C4-2B (cell line): ENCODE data around the gene BTBD2.

Experiments used
- H3K27ac ChIP-seq: fragments of 450-650 bp; 2 replicates; pipeline ENCODE4 v1.5.1; 2017
- ZFX ChIP-seq: fragments of 450-650 bp; IDR thresholded peaks from 2 replicates; pipeline ENCODE4 v1.6.1; 2017
- TF ChIP-seq, protein P1 (sequence below): fragments of 450-650 bp; conservative IDR thresholded peaks from 2 replicates; pipeline ENCODE4 v1.5.1; 2017; ENCODE audit warnings: mild to moderate bottlenecking

The BTBD2 gene

GRCh38 chr19:1941146-1942077 lies 74.1 kb downstream of the BTBD2 start, which contains the start of gene CSNK1G2:
CSNK1G2 (plus strand) TSS chr19:1941172; CDS start chr19:1969773, 28,601 bp downstream.
- peak within 1 kb of the TSS; percentile 80 for H3K27ac ChIP-seq

GRCh38 chr19:1938071-1938470 lies 77.4 kb downstream of the BTBD2 start:
- TF ChIP-seq ZFX = no peak
- TF ChIP-seq, protein P1, sequence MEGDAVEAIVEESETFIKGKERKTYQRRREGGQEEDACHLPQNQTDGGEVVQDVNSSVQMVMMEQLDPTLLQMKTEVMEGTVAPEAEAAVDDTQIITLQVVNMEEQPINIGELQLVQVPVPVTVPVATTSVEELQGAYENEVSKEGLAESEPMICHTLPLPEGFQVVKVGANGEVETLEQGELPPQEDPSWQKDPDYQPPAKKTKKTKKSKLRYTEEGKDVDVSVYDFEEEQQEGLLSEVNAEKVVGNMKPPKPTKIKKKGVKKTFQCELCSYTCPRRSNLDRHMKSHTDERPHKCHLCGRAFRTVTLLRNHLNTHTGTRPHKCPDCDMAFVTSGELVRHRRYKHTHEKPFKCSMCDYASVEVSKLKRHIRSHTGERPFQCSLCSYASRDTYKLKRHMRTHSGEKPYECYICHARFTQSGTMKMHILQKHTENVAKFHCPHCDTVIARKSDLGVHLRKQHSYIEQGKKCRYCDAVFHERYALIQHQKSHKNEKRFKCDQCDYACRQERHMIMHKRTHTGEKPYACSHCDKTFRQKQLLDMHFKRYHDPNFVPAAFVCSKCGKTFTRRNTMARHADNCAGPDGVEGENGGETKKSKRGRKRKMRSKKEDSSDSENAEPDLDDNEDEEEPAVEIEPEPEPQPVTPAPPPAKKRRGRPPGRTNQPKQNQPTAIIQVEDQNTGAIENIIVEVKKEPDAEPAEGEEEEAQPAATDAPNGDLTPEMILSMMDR = no peak
- H3K27ac ChIP-seq = no peak overlapping the region

More at GRCh38 chr19:1941146-1942077, 74.1 kb downstream of the BTBD2 start, which contains the start of gene CSNK1G2:
- TF ChIP-seq ZFX = peak; percentile 49; the same call in 1 of the 2 replicates
- TF ChIP-seq, protein P1 = no peak; the same call in 1 of the 2 replicates

- TF ChIP-seq ZFX = no peak
- TF ChIP-seq, protein P1 = no peak
- H3K27ac ChIP-seq = no peak overlapping the region
Observed at GRCh38 chr19:1936916-1937610, 78.5 kb downstream of the BTBD2 start.

- TF ChIP-seq, protein P1 = no peak
- no peak for TF ChIP-seq ZFX
Observed at GRCh38 chr19:1936430-1936829, 79.1 kb downstream of the BTBD2 start.

GRCh38 chr19:1935484-1936208 lies 79.9 kb downstream of the BTBD2 start:
- TF ChIP-seq, protein P1 = no peak
- TF ChIP-seq ZFX = no peak
- H3K27ac ChIP-seq = peak overlapping the region; percentile 7

More at GRCh38 chr19:1936430-1936829, 79.1 kb downstream of the BTBD2 start:
- no peak overlapping the region for H3K27ac ChIP-seq
